B cell (primary cell): Measurements from ENCODE around the gene USH1G. TPM values are rescaled to one million over a fixed set of nuclear protein-coding genes. Genes with fewer than 3 reads are reported as not detected.

Experiments used
- ATAC-seq: fragments of 200-7000 bp; cut with Tn5 transposase; one replicate; pipeline ENCODE4 v1.10.0; 2021; ENCODE audit warnings: low read depth, mild to moderate bottlenecking, moderate number of reproducible peaks, moderate library complexity
- CTCF ChIA-PET: fragments of 350-600 bp; sonication (Branson Sonifier 250); formaldehyde crosslinking; loops from one replicate; lab custom pipeline; 2021; ENCODE audit warnings: antibody characterized with exemption, inconsistent platforms; lab: Charles Lee
- POLR2A ChIA-PET: fragments of 350-600 bp; sonication (Branson Sonifier 250); formaldehyde crosslinking; loops from one replicate; lab custom pipeline; 2021; ENCODE audit warnings: antibody characterized with exemption; lab: Charles Lee
- DNase-seq: peaks from one replicate; pipeline ENCODE4 v3.0.0; 2013
- H2AFZ ChIP-seq: 2 replicates; pipeline ENCODE4 v1.6.1; 2012; ENCODE audit warnings: mild to moderate bottlenecking, low read depth, low read length; ENCODE audit not compliant: insufficient read depth, poor library complexity, severe bottlenecking
- H3K27ac ChIP-seq, 2 donors: 1 replicate in 1 of 2; 2 replicates in 1 of 2; pipeline ENCODE4 v1.5.1; 2012 to 2013; ENCODE audit warnings: low read length in 2 of 2, mild to moderate bottlenecking in 2 of 2, moderate library complexity in 1 of 2
- H3K27me3 ChIP-seq, 4 experiments: fragments of 200-600 bp in 1 of 4; sonication (generic) in 1 of 4; replicated peaks in 1 of 4; 1 replicate in 2 of 4; 2 replicates in 2 of 4; pipeline versions ENCODE4 v1.6.1 to v1.7.0; 2013 to 2016; ENCODE audit warnings: low read length in 3 of 4, mild to moderate bottlenecking in 2 of 4, mixed read lengths in 1 of 4, moderate library complexity in 1 of 4; ENCODE audit not compliant: insufficient read depth in 4 of 4, control insufficient read depth in 3 of 4; ENCODE audit errors: control extremely low read depth in 1 of 4
- H3K36me3 ChIP-seq, 2 experiments: replicated peaks in 1 of 2; 1 replicate in 1 of 2; 2 replicates in 1 of 2; pipeline versions ENCODE4 v1.6.1 to v1.7.1; 2013; ENCODE audit warnings: low read length in 1 of 2; ENCODE audit not compliant: insufficient read depth in 2 of 2, control insufficient read depth in 1 of 2; ENCODE audit errors: control extremely low read depth in 1 of 2, extremely low read depth in 1 of 2
- H3K4me1 ChIP-seq, 2 donors: fragments of 200-600 bp in 1 of 2; sonication (generic) in 1 of 2; 1 replicate in 1 of 2; 2 replicates in 1 of 2; pipeline versions ENCODE4 v1.5.1 to v1.6.1; 2013 to 2017; ENCODE audit warnings: low read length in 2 of 2; ENCODE audit not compliant: control insufficient read depth in 2 of 2, insufficient read depth in 2 of 2
- H3K4me2 ChIP-seq: replicated peaks from 2 replicates; pipeline ENCODE3; 2012; ENCODE audit warnings: mild to moderate bottlenecking, low read depth, low read length; ENCODE audit not compliant: poor library complexity, severe bottlenecking
- H3K4me3 ChIP-seq, 5 experiments: fragments of 200-600 bp in 1 of 5; sonication (generic) in 1 of 5; 1 replicate in 3 of 5; 2 replicates in 2 of 5; pipeline versions ENCODE4 v1.5.1 to v1.7.0; 2011 to 2016; ENCODE audit warnings: low read length in 4 of 5, mild to moderate bottlenecking in 4 of 5, low read depth in 2 of 5, control low read depth in 1 of 5, moderate library complexity in 1 of 5; ENCODE audit not compliant: insufficient read depth in 1 of 5; ENCODE audit errors: control extremely low read depth in 1 of 5, extremely low read depth in 1 of 5
- H3K79me2 ChIP-seq: fragments of 200-600 bp; sonication (generic); one replicate; pipeline ENCODE4 v1.6.0; 2016; ENCODE audit warnings: low read length; ENCODE audit not compliant: control insufficient read depth, insufficient read depth
- H3K9ac ChIP-seq: fragments of 200-600 bp; sonication (generic); 2 replicates; pipeline ENCODE4 v1.6.1; 2017; ENCODE audit warnings: mild to moderate bottlenecking, low read length, moderate library complexity
- H3K9me3 ChIP-seq, 3 donors: one replicate each; pipeline versions ENCODE4 v1.6.1 to v1.7.1; 2013; ENCODE audit warnings: low read length in 2 of 3; ENCODE audit not compliant: control insufficient read depth in 2 of 3, insufficient read depth in 1 of 3; ENCODE audit errors: control extremely low read depth in 1 of 3
- H4K20me1 ChIP-seq: 2 replicates; pipeline ENCODE4 v1.6.0; 2012; ENCODE audit warnings: mild to moderate bottlenecking, low read length; ENCODE audit not compliant: insufficient read depth, control insufficient read depth, poor library complexity, severe bottlenecking
- H3K27ac Mint-ChIP-seq: one replicate; pipeline ENCODE4 v1.8.0; 2021; ENCODE audit warnings: mixed read lengths
- H3K27me3 Mint-ChIP-seq: one replicate; pipeline ENCODE4 v1.8.0; 2021; ENCODE audit warnings: mixed read lengths
- H3K4me1 Mint-ChIP-seq: one replicate; pipeline ENCODE4 v1.8.0; 2021; ENCODE audit warnings: mixed read lengths
- H3K4me3 Mint-ChIP-seq: one replicate; pipeline ENCODE4 v1.8.0; 2021; ENCODE audit warnings: mixed read lengths
- H3K9me3 Mint-ChIP-seq: one replicate; pipeline ENCODE4 v1.8.0; 2022; ENCODE audit warnings: mixed read lengths; ENCODE audit not compliant: insufficient read depth
- CTCF ChIP-seq: fragments of 200-600 bp; IDR thresholded peaks from one replicate; pipeline ENCODE4 v1.8.0; 2022; ENCODE audit warnings: antibody characterized with exemption, mild to moderate bottlenecking
- EZH2 ChIP-seq: IDR thresholded peaks from 2 replicates; pipeline ENCODE4 v1.6.1; 2012; ENCODE audit warnings: borderline replicate concordance, low read depth, mild to moderate bottlenecking, moderate library complexity, low read length; ENCODE audit not compliant: insufficient read depth, poor library complexity, severe bottlenecking
- WGBS: methylation state at CpG from one replicate; pipeline ENCODE4 v1.1.5; 2013; ENCODE audit warnings: missing lambda C conversion rate; ENCODE audit not compliant: insufficient coverage; 5-methylcytosine and 5-hydroxymethylcytosine counted together
- intact Hi-C: fragments of 100-400 bp; cut with micrococcal nuclease; formaldehyde crosslinking; loops from one replicate; pipeline ENCODE4 v1.10.0; 2022
- polyA plus RNA-seq: library from polyadenylated mRNA; depleted of rRNA; stranded (reverse); fragments of >200 nt; gene quantifications from 2 replicates; pipeline ENCODE4 v1.2.3, GENCODE V29; 2012
- total RNA-seq, 2 donors: library from RNA; stranded (reverse); fragments of 120-200 nt in 1 of 2; gene quantifications; 1 replicate in 1 of 2; 2 replicates in 1 of 2; pipeline versions ENCODE4 v1.2.3 to v1.2.4, GENCODE V29; 2013 to 2022

The USH1G gene
- total and polyA plus RNA-seq, 2 donors (not counting 1 experiment from before 2014, with no cell fraction given): not detected

GRCh38 chr17:74928786-74929185, 5.7 kb upstream of the USH1G start:
- Mint-ChIP-seq H3K27me3 (peaks cover 72% of the 10 kb centered on the region), H3K4me3 (no peak overlapping the region), H3K4me1 (peaks cover 10% of the 10 kb centered on the region), H3K27ac (no peak overlapping the region), H3K9me3 (no peaks in the 10 kb centered on the region)
- no peak for DNase-seq
- intact Hi-C loops: no loop called here
- peaks cover 0 to 52% (median 19%) of the 10 kb centered on the region in 4 experiments for H3K27me3 ChIP-seq
- no peak overlapping the region for H3K4me2 ChIP-seq
- H3K4me3 ChIP-seq: no peak overlapping the region
- H3K79me2 ChIP-seq: no peaks in the 10 kb centered on the region
- ChIA-PET POLR2A (no interaction called here), CTCF (no interaction called here)
- H4K20me1 ChIP-seq: no peaks in the 10 kb centered on the region
- no peak overlapping the region for H2AFZ ChIP-seq
- no peak overlapping the region for H3K9ac ChIP-seq
- 93% methylated on average over 4 of the region's 6 CpGs for WGBS
- TF ChIP-seq EZH2: no peak
- TF ChIP-seq CTCF: no peak
- H3K9me3 ChIP-seq: peaks cover 0 to 11% (median 0%) of the 10 kb centered on the region in 3 donors
- no peak overlapping the region for H3K27ac ChIP-seq
- peaks cover 10 to 11% of the 10 kb centered on the region in 2 donors for H3K4me1 ChIP-seq
- no peak for ATAC-seq
- no peaks in the 10 kb centered on the region for H3K36me3 ChIP-seq

GRCh38 chr17:74925242-74925641, 2.2 kb upstream of the USH1G start:
- Mint-ChIP-seq H3K4me1 (peaks cover 15% of the 10 kb centered on the region), H3K27me3 (peaks cover 50% of the 10 kb centered on the region), H3K9me3 (no peaks in the 10 kb centered on the region), H3K4me3 (peak overlapping the region; percentile 59), H3K27ac (no peak overlapping the region)
- intact Hi-C loops: no loop called here
- CTCF ChIA-PET: interaction anchor here (2.3 kb wide), 1 partner anchor 33 kb away, joined by 16 read pairs; no protein-coding TSS in a partner anchor
- Histone ChIP-seq H3K9ac (no peak overlapping the region), H3K4me1 (peaks cover 24 to 25% of the 10 kb centered on the region in 2 donors), H3K4me2 (no peak overlapping the region), H3K79me2 (no peaks in the 10 kb centered on the region), H3K36me3 (no peaks in the 10 kb centered on the region), H2AFZ (no peak overlapping the region), H3K4me3 (no peak overlapping the region), H3K27ac (no peak overlapping the region), H3K9me3 (peaks cover 0 to 16% (median 0%) of the 10 kb centered on the region in 3 donors), H4K20me1 (no peaks in the 10 kb centered on the region), H3K27me3 (peaks cover 0 to 71% (median 35%) of the 10 kb centered on the region in 4 experiments)
- 57% methylated on average over 1 of the region's 3 CpGs for WGBS
- POLR2A ChIA-PET: no interaction called here
- ATAC-seq (no peak), DNase-seq (no peak)
- TF ChIP-seq EZH2 (no peak), CTCF (no peak)
